ENCODE results near the gene KCNJ15. TPM values are rescaled to one million over a fixed set of nuclear protein-coding genes. Genes with fewer than 3 reads are reported as not detected.
"Not testable (repeated sequence)": the region's sequence is repeated elsewhere in the genome, so short reads cannot be mapped to it uniquely, and the experiment has no call there.

The KCNJ15 gene
- total RNA-seq, 1 donor from 2014 or later, result 2.2 TPM

DNA sequence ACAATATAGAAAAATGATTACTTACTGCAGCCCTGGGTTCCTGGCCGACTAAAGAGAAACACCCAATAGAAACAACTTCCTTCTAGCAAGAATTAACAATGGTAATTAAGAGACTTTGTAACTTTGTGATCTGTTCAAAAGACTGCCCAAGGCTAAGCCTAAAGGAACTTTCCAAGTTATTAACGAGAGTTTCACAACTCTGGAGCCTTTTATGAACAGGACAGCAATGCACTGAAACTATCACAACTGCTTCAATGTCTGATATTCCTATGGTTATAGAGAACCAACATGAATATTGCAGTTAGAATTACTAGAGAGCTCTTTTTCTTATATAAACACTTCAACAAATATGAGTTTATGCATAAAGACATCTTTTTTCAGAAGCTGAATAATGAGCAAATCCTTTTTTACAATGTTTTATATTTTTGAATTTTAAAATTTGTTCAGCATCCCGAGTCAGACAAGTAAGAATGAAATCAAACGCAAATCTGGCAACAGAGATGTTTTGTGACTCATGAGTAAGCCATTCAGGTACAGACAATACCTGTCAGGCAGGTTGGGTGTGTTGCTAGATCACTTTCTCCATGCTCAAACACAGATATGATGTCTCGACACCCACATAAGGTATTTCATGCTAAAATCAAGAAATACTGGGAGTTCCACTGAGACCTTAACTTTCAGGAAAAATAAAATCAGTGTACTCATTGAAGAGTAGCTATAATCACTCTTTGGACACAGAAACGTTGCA is 22.2 kb upstream of the KCNJ15 start:
- FAIRE-seq (no peak), DNase-seq (ENCODE audit: low read depth) (no peak)
- H3K27me3 ChIP-seq (ENCODE audit: insufficient read depth, low read length), result no peaks in the 10 kb centered on the region
- no peak overlapping the region for H3K4me3 Mint-ChIP-seq (ENCODE audit: unreplicated experiment)
- no peaks in the 10 kb centered on the region for H3K36me3 Mint-ChIP-seq (ENCODE audit: low read depth, unreplicated experiment)
- no peak overlapping the region for H3K27ac Mint-ChIP-seq (ENCODE audit: unreplicated experiment)
- no peak overlapping the region for H3K9ac ChIP-seq (ENCODE audit: low read length)
- no peaks in the 10 kb centered on the region for H3K36me3 ChIP-seq (ENCODE audit: insufficient read depth, low read length)
- H3K9me3 Mint-ChIP-seq (ENCODE audit: unreplicated experiment), result peaks cover under 1% of the 10 kb centered on the region
- H2AFZ ChIP-seq (ENCODE audit: low read depth, low read length), result no peak overlapping the region
- H3K4me1 Mint-ChIP-seq (ENCODE audit: low read depth, unreplicated experiment), result peaks cover 8% of the 10 kb centered on the region
- peaks cover under 1% of the 10 kb centered on the region for H3K9me3 ChIP-seq (ENCODE audit: insufficient read depth, low read depth, low read length)
- H3K4me2 ChIP-seq (ENCODE audit: low read length), result no peak overlapping the region
- no peak overlapping the region for H3K27ac ChIP-seq (ENCODE audit: low read depth, low read length)
- H3K27me3 Mint-ChIP-seq (ENCODE audit: low read depth, unreplicated experiment), result no peaks in the 10 kb centered on the region
- TF ChIP-seq EZH2 (IDR thresholded peaks at IDR 0.05; ENCODE audit: insufficient read depth, low read length), result no peak
- TF ChIP-seq, protein P1, sequence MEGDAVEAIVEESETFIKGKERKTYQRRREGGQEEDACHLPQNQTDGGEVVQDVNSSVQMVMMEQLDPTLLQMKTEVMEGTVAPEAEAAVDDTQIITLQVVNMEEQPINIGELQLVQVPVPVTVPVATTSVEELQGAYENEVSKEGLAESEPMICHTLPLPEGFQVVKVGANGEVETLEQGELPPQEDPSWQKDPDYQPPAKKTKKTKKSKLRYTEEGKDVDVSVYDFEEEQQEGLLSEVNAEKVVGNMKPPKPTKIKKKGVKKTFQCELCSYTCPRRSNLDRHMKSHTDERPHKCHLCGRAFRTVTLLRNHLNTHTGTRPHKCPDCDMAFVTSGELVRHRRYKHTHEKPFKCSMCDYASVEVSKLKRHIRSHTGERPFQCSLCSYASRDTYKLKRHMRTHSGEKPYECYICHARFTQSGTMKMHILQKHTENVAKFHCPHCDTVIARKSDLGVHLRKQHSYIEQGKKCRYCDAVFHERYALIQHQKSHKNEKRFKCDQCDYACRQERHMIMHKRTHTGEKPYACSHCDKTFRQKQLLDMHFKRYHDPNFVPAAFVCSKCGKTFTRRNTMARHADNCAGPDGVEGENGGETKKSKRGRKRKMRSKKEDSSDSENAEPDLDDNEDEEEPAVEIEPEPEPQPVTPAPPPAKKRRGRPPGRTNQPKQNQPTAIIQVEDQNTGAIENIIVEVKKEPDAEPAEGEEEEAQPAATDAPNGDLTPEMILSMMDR (IDR thresholded peaks at IDR 0.05; ENCODE audit: insufficient read depth, low read depth, low read length), result no peak
- no peaks in the 10 kb centered on the region for H3K79me2 ChIP-seq (ENCODE audit: insufficient read depth, low read length)
- H3K4me3 ChIP-seq (ENCODE audit: insufficient read depth, low read depth, low read length), result no peak overlapping the region
- H3K4me1 ChIP-seq (ENCODE audit: insufficient read depth, low read length), result no peaks in the 10 kb centered on the region
- H4K20me1 ChIP-seq (ENCODE audit: insufficient read depth, low read length), result no peaks in the 10 kb centered on the region

DNA sequence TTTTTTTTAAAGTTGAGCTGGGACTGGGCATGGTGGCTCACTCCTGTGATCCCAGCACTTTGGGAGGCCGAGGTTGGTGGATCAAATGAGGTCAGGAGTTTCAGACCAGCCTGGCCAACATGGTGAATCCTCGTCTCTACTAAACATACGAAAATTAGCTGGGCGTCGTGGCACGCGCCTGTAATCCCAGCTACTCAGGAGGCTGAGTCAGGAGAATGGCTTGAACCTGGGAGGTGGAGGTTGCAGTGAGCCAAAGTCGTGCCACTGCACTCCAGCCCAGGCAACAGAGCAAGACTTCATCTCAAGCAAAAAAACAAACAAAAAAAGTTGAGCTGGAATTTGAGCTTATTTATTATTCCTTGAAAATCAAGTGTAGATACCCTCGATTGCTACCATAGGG is 21.5 kb upstream of the KCNJ15 start:
- H3K9me3 Mint-ChIP-seq (ENCODE audit: unreplicated experiment); H3K27ac Mint-ChIP-seq (ENCODE audit: unreplicated experiment); H3K27ac ChIP-seq (ENCODE audit: low read depth, low read length); H3K9ac ChIP-seq (ENCODE audit: low read length); H4K20me1 ChIP-seq (ENCODE audit: insufficient read depth, low read length); DNase-seq (ENCODE audit: low read depth); H3K27me3 ChIP-seq (ENCODE audit: insufficient read depth, low read length); H3K4me1 ChIP-seq (ENCODE audit: insufficient read depth, low read length); H3K27me3 Mint-ChIP-seq (ENCODE audit: low read depth, unreplicated experiment); H3K79me2 ChIP-seq (ENCODE audit: insufficient read depth, low read length); H3K4me2 ChIP-seq (ENCODE audit: low read length); H3K9me3 ChIP-seq (ENCODE audit: insufficient read depth, low read depth, low read length); H2AFZ ChIP-seq (ENCODE audit: low read depth, low read length); H3K36me3 Mint-ChIP-seq (ENCODE audit: low read depth, unreplicated experiment); H3K4me3 Mint-ChIP-seq (ENCODE audit: unreplicated experiment); FAIRE-seq; H3K4me3 ChIP-seq (ENCODE audit: insufficient read depth, low read depth, low read length); H3K36me3 ChIP-seq (ENCODE audit: insufficient read depth, low read length): not testable (repeated sequence)
- H3K4me1 Mint-ChIP-seq (ENCODE audit: low read depth, unreplicated experiment), result peaks cover 11% of the 10 kb centered on the region

DNA sequence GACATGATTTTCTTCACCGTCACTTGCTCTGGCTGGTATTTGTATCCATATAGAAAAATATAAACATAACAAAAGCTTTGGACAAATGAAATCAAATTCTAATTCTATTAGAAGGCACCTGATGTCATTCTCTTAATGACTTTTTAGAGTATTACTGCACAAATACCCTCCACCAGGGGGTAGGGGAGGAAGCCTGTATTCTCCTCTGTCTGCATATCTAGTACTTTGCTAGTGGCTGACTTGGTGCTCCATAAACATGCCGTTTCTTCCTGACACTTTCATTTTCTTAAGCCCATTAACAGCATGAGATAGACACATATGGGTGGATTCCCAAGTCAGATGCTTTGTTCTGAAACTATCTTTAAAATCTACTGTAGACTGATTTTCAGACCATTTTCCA is 20.6 kb upstream of the KCNJ15 start:
- no peak overlapping the region for H3K27ac Mint-ChIP-seq (ENCODE audit: unreplicated experiment)
- FAIRE-seq, result no peak

More for the DNA sequence above, 20.6 kb upstream of the KCNJ15 start:
- Mint-ChIP-seq H3K27me3 (ENCODE audit: low read depth, unreplicated experiment) (no peaks in the 10 kb centered on the region), H3K36me3 (ENCODE audit: low read depth, unreplicated experiment) (no peaks in the 10 kb centered on the region), H3K9me3 (ENCODE audit: unreplicated experiment) (no peaks in the 10 kb centered on the region), H3K4me1 (ENCODE audit: low read depth, unreplicated experiment) (peaks cover 18% of the 10 kb centered on the region), H3K4me3 (ENCODE audit: unreplicated experiment) (no peak overlapping the region)
- H3K4me1 ChIP-seq (ENCODE audit: insufficient read depth, low read length), result peaks cover 13% of the 10 kb centered on the region
- H2AFZ ChIP-seq (ENCODE audit: low read depth, low read length), result no peak overlapping the region
- TF ChIP-seq, protein P1 (IDR thresholded peaks at IDR 0.05; ENCODE audit: insufficient read depth, low read depth, low read length), result peak; percentile 14
- no peak for TF ChIP-seq EZH2 (IDR thresholded peaks at IDR 0.05; ENCODE audit: insufficient read depth, low read length)
- H3K9me3 ChIP-seq (ENCODE audit: insufficient read depth, low read depth, low read length), result no peaks in the 10 kb centered on the region
- H3K4me3 ChIP-seq (ENCODE audit: insufficient read depth, low read depth, low read length), result no peak overlapping the region
- H4K20me1 ChIP-seq (ENCODE audit: insufficient read depth, low read length), result no peaks in the 10 kb centered on the region
- H3K9ac ChIP-seq (ENCODE audit: low read length), result no peak overlapping the region
- no peaks in the 10 kb centered on the region for H3K27me3 ChIP-seq (ENCODE audit: insufficient read depth, low read length)
- no peaks in the 10 kb centered on the region for H3K79me2 ChIP-seq (ENCODE audit: insufficient read depth, low read length)
- no peak overlapping the region for H3K27ac ChIP-seq (ENCODE audit: low read depth, low read length)
- no peak for DNase-seq (ENCODE audit: low read depth)
- no peak overlapping the region for H3K4me2 ChIP-seq (ENCODE audit: low read length)
- H3K36me3 ChIP-seq (ENCODE audit: insufficient read depth, low read length), result no peaks in the 10 kb centered on the region

Measured in astrocyte (in vitro differentiated cells and primary cell).